Stomach (tissue), 9 donors: ENCODE data around the gene SUPT16H. TPM values are rescaled to one million over a fixed set of nuclear protein-coding genes. Genes with fewer than 3 reads are reported as not detected.
"Not testable (repeated sequence)": the region's sequence is repeated elsewhere in the genome, so short reads cannot be mapped to it uniquely, and the experiment has no call there.

Experiments
- DNase-seq, 2 donors: peaks; one replicate each; pipeline versions ENCODE4 v3.0.0 to v3.0.0-alpha.2; 2013 to 2019
- H3K27ac ChIP-seq, 5 donors: fragments of 200-600 bp in 4 of 5; sonication (generic) in 4 of 5; one replicate each; pipeline ENCODE4 v1.5.1; 2013 to 2019; ENCODE audit warnings: mild to moderate bottlenecking in 1 of 5, moderate library complexity in 1 of 5
- H3K27me3 ChIP-seq, 3 donors: fragments of 200-600 bp; sonication (generic); one replicate each; pipeline ENCODE4 v1.5.1; 2017 to 2019; ENCODE audit warnings: mixed run types in 1 of 3
- H3K36me3 ChIP-seq, 4 donors: fragments of 200-600 bp; sonication (generic); 1 replicate in 3 of 4; 2 replicates in 1 of 4; pipeline ENCODE4 v1.5.1; 2016 to 2019
- H3K4me1 ChIP-seq, 4 donors: fragments of 200-600 bp; sonication (generic); one replicate each; pipeline ENCODE4 v1.5.1; 2016 to 2019
- H3K4me3 ChIP-seq, 4 donors: fragments of 200-600 bp; sonication (generic) in 3 of 4; one replicate each; pipeline ENCODE4 v1.5.1; 2016 to 2019; ENCODE audit warnings: mild to moderate bottlenecking in 1 of 4
- H3K9me3 ChIP-seq, 4 donors: fragments of 200-600 bp; sonication (generic); one replicate each; pipeline ENCODE4 v1.5.1; 2016 to 2019
- EP300 ChIP-seq: sonication (generic); formaldehyde crosslinking; IDR thresholded peaks from one replicate; pipeline ENCODE4 v1.6.1; 2017; ENCODE audit warnings: antibody characterized with exemption
- POLR2A ChIP-seq, 4 donors: fragments of 450-650 bp; IDR thresholded peaks; one replicate each; pipeline ENCODE4 v1.6.1; 2016; ENCODE audit warnings: antibody characterized with exemption in 4 of 4, control low read depth in 2 of 4, mild to moderate bottlenecking in 1 of 4, moderate library complexity in 1 of 4
- POLR2AphosphoS5 ChIP-seq, 3 donors: sonication (generic); formaldehyde crosslinking; IDR thresholded peaks; one replicate each; pipeline ENCODE4 v1.6.1; 2016; ENCODE audit warnings: antibody characterized with exemption in 3 of 3
- WGBS, 5 donors: extraction: QIAGEN DNeasy Blood & Tissue Kit in 3 of 5; methylation state at CpG; one replicate each; pipeline versions ENCODE4 v1.1.5 to v1.1.7; 2013 to 2018; 5-methylcytosine and 5-hydroxymethylcytosine counted together
- intact Hi-C: fragments of 100-400 bp; cut with DNase I; formaldehyde crosslinking; loops from one replicate; pipeline ENCODE4 v1.15.1; 2023; ENCODE audit warnings: low total_unique reads
- polyA plus RNA-seq, 3 donors: library from polyadenylated mRNA; stranded (reverse); fragments of 200-250 nt; gene quantifications; one replicate each; pipeline ENCODE4 v1.2.3, GENCODE V29; 2013
- total RNA-seq, 5 donors: library from RNA; depleted of rRNA; stranded (reverse); fragments of >200 nt; gene quantifications; one replicate each; pipeline versions ENCODE4 v1.1.0 to v1.2.3, GENCODE V29; 2014 to 2016
- TF ChIP-seq, protein P1 (sequence below), 7 experiments: fragments of 450-650 bp in 4 of 7; fragments of 200-600 bp in 3 of 7; sonication (generic) in 3 of 7; IDR thresholded peaks; one replicate each; pipeline ENCODE4 v1.5.1; 2016 to 2019; ENCODE audit warnings: antibody characterized with exemption in 7 of 7, control low read depth in 2 of 7, mild to moderate bottlenecking in 1 of 7
- donor health status: healthy with polysubstance abuse.
- donor health status: Bipolar disorder and iron deficiency.
- donor health status: healthy.

Gene SUPT16H
- total and polyA plus RNA-seq, 8 donors = 14.2 to 76.2 (median 34.6) TPM

DNA sequence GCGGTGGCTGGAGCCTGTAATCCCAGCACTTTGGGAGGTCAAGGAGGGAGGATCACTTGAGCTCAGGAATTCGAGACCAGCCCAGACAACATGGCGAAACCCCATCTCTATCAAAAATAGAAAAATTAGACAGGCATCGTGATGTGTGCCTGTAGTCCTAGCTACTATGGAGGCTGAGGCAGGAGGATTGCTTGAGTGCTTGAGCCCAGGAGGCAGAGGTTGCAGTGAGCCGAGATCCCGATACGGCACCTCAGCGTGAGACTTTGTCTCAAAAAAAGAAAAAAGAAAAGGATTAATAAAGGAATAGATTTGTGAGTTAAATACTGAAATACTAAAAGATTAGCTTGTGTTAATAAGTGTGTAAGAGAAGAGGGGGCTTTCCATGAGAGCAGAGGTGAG is 74.6 kb downstream of the SUPT16H start:
- TF ChIP-seq POLR2A (IDR thresholded peaks at IDR 0.05) (no peak), EP300 (no peak), POLR2AphosphoS5 (IDR thresholded peaks at IDR 0.05) (no peak)
- TF ChIP-seq, protein P1, sequence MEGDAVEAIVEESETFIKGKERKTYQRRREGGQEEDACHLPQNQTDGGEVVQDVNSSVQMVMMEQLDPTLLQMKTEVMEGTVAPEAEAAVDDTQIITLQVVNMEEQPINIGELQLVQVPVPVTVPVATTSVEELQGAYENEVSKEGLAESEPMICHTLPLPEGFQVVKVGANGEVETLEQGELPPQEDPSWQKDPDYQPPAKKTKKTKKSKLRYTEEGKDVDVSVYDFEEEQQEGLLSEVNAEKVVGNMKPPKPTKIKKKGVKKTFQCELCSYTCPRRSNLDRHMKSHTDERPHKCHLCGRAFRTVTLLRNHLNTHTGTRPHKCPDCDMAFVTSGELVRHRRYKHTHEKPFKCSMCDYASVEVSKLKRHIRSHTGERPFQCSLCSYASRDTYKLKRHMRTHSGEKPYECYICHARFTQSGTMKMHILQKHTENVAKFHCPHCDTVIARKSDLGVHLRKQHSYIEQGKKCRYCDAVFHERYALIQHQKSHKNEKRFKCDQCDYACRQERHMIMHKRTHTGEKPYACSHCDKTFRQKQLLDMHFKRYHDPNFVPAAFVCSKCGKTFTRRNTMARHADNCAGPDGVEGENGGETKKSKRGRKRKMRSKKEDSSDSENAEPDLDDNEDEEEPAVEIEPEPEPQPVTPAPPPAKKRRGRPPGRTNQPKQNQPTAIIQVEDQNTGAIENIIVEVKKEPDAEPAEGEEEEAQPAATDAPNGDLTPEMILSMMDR (IDR thresholded peaks at IDR 0.05) = no peak
- H3K9me3 ChIP-seq = no peaks in the 10 kb centered on the region
- 65 to 74% (median 68%) methylated on average over 8 of the region's 8 CpGs for WGBS, 5 donors
- intact Hi-C loops = no loop called here
- no peaks in the 10 kb centered on the region for H3K36me3 ChIP-seq
- no peaks in the 10 kb centered on the region for H3K27me3 ChIP-seq
- H3K4me1 ChIP-seq = peaks cover 4 to 21% (median 10%) of the 10 kb centered on the region in 4 donors
- H3K4me3 ChIP-seq = peak overlapping the region; percentile 30 to 43 (median 38)
- no peak for DNase-seq
- peak overlapping the region; percentile 73 to 88 (median 82) for H3K27ac ChIP-seq

DNA sequence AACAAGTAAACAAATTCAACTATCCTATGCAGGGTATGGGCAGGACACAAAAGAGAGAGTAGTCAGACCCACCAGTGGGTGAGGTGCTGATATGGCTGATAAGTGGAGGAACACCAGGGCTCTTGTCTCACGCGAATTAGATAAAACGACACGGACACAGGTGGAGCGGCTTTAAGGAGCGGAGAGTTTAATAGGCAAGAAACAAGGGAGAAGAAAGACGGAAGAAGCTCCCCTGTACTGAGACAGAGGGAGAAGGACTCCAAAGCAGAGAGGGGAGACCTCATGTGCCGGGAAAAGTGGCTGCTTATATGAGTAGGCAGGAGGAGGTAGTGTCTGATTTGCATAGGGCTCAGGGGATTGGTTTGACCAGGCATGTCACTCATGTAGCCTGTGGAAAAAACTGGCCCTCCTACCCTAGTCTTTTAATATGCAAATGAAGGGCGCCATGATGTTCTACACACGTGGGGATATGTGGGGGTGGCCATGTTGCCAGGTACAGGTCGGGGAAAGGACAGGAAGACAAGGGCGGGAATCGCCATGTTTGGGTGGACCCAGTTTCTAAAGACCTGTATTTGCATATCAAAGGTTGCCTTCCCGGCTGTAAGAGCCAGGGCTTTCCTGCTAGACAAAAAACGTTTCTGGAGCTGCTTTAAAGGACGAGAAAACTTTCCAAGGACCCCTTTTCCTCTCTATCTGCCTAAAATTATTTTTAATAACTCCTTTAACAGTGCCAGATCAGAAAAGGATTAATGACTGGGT is 75.2 kb downstream of the SUPT16H start:
- H3K4me3 ChIP-seq = peak overlapping the region; percentile 30 to 43 (median 38)
- TF ChIP-seq POLR2AphosphoS5 (IDR thresholded peaks at IDR 0.05) (peak in 2 of 3 donors; percentile 77 to 86), POLR2A (IDR thresholded peaks at IDR 0.05) (peak in 2 of 4 donors; percentile 3 to 60)
- TF ChIP-seq, protein P1 (IDR thresholded peaks at IDR 0.05) = no peak
- H3K27me3 ChIP-seq = no peaks in the 10 kb centered on the region
- intact Hi-C loops = no loop called here
- H3K4me1 ChIP-seq = peaks cover 4 to 21% (median 10%) of the 10 kb centered on the region in 4 donors
- H3K9me3 ChIP-seq = no peaks in the 10 kb centered on the region
- peak overlapping the region; percentile 73 to 88 (median 82) for H3K27ac ChIP-seq
- 2 to 5% (median 3%) methylated on average over 16 of the region's 16 CpGs for WGBS, 5 donors
- DNase-seq = peak; percentile 89 to 96
- no peaks in the 10 kb centered on the region for H3K36me3 ChIP-seq

DNA sequence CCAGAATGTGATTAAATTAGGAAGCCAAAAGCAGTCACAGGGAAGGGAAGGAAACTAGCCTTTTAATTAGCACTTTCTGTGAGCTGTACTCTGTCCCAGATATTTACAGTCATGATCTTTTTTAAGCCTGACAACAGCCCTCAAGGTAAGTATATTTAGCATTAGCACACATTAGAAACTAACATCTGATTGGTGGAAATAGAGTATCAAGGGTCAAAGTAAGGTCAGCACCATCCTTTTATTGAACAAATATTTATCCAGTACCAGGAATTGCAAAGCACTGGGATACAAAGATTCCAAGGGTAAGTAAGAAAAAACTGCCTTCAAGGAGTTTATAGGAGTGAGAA is 75.7 kb downstream of the SUPT16H start:
- Histone ChIP-seq H3K27ac (peak overlapping the region; percentile 72 to 88 (median 82)), H3K4me1 (peaks cover 4 to 21% (median 10%) of the 10 kb centered on the region in 4 donors), H3K27me3 (no peaks in the 10 kb centered on the region), H3K36me3 (no peaks in the 10 kb centered on the region), H3K4me3 (peak overlapping the region; percentile 30 to 43 (median 38)), H3K9me3 (no peaks in the 10 kb centered on the region)
- TF ChIP-seq, protein P1 (IDR thresholded peaks at IDR 0.05) = no peak
- no peak for TF ChIP-seq POLR2A (IDR thresholded peaks at IDR 0.05)
- intact Hi-C loops = no loop called here
- peak in 1 of 2 donors; percentile 64 for DNase-seq

DNA sequence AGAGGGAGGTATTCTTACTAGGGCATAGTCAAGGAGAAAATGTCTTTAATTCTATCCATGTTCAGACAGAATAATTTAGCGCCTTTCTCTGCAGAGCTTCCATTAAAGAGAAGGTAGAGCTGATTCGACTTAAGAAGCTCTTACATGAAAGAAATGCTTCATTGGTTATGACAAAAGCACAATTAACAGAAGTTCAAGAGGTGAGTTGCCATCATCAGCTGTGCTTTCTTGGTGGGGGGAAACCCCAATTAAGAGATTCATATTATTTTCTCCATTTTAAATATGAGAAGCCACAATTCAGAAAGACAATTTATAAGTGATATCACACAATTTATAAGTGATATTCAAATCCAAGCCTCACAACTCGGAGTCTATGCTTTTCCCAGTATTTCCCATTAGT is 76.2 kb downstream of the SUPT16H start:
- Histone ChIP-seq H3K4me3 (no peak overlapping the region), H3K27me3 (no peaks in the 10 kb centered on the region), H3K27ac (peak overlapping the region; percentile 72 to 88 (median 82)), H3K36me3 (no peaks in the 10 kb centered on the region), H3K4me1 (peaks cover 4 to 21% (median 10%) of the 10 kb centered on the region in 4 donors), H3K9me3 (no peaks in the 10 kb centered on the region)
- intact Hi-C loops = no loop called here
- 73 to 78% (median 76%) methylated on average over 3 of the region's 3 CpGs for WGBS, 5 donors
- TF ChIP-seq EP300 = no peak
- TF ChIP-seq, protein P1 (IDR thresholded peaks at IDR 0.05) = no peak
- no peak for TF ChIP-seq POLR2A (IDR thresholded peaks at IDR 0.05)
- TF ChIP-seq POLR2AphosphoS5 (IDR thresholded peaks at IDR 0.05) = no peak
- DNase-seq = no peak

DNA sequence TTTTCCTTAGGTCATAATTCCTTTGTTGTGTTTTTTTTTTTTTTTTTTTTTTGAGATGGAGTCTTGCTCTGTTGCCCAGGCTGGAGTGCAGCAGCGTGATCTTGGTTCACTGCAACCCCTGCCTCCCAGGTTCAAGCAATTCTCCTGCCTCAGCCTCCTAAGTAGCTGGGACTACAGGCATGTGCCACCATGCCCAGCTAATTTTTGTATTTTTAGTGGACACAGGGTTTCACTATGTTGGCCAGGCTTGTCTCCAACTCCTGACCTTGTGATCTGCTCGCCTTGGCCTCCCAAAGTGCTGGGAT is 81.0 kb downstream of the SUPT16H start:
- intact Hi-C loops = not testable (repeated sequence)

More for the DNA sequence above, 81.0 kb downstream of the SUPT16H start:
- H3K27me3 ChIP-seq = peaks cover 0 to 28% (median 6%) of the 10 kb centered on the region in 3 donors
- H3K27ac ChIP-seq, H3K9me3 ChIP-seq, DNase-seq, H3K4me3 ChIP-seq, H3K36me3 ChIP-seq: not testable (repeated sequence)
- H3K4me1 ChIP-seq = peaks cover 2 to 11% (median 8%) of the 10 kb centered on the region in 4 donors
- WGBS, 5 donors = 73 to 94% (median 86%) methylated on average over 2 of the region's 2 CpGs
